SK-N-MC (cell line): ENCODE data around the gene OR5D18.

Experiments used
- EZH2 ChIP-seq: fragments of 200-600 bp; sonication (generic); IDR thresholded peaks from one replicate; pipeline ENCODE4 v1.6.1; 2017; ENCODE audit warnings: antibody characterized with exemption
- FOXP2 ChIP-seq: optimal IDR thresholded peaks from 2 replicates; pipeline ENCODE3; 2011; ENCODE audit warnings: mild to moderate bottlenecking, moderate library complexity; ENCODE audit not compliant: insufficient read depth; ENCODE audit errors: extremely low read length, control extremely low read depth
- POLR2AphosphoS5 ChIP-seq: IDR thresholded peaks from 2 replicates; pipeline ENCODE4 v1.6.1; 2012; ENCODE audit warnings: mild to moderate bottlenecking, low read depth, low read length, borderline replicate concordance

DNA sequence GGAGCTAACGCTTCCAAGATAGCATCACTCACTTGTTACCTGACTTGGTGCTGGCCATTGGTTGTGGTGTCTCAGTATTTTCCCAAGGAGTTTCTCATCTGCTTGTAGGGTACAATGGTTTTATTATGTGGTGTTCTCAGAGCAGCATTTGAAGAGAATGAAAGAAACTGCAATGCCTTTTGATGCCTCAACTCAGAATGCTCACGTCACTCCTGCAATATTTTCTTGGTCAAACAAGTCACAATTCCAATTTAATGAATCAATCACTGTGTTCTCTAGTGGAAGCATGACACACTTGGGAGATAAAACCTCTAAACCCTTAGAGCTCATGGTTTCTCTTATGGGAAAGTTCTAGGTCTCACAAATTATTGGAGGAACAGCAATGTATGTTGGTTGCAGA is 26.1 kb upstream of the OR5D18 start:
- TF ChIP-seq POLR2AphosphoS5 = no peak
- no peak for TF ChIP-seq EZH2
- TF ChIP-seq FOXP2 = no peak
